BJ (cell line): ENCODE results near the gene ZER1. TPM values are rescaled to one million over a fixed set of nuclear protein-coding genes. Genes with fewer than 3 reads are reported as not detected.

Experiments
- CTCF ChIA-PET: fragments of 350-600 bp; formaldehyde crosslinking; extraction: SDS; loops from one replicate; lab custom pipeline; 2021; ENCODE audit warnings: antibody characterized with exemption, inconsistent platforms; lab: Yijun Ruan, JAX
- POLR2A ChIA-PET: fragments of 300-600 bp; sonication (Branson Sonifier 250); formaldehyde crosslinking; extraction: SDS; loops from one replicate; lab custom pipeline; 2021; ENCODE audit warnings: antibody characterized with exemption; lab: Charles Lee
- DNase-seq: peaks from one replicate; pipeline ENCODE4 v3.0.0-alpha.2; 2011; ENCODE audit warnings: low read depth
- H3K27me3 ChIP-seq: 2 replicates; pipeline ENCODE4 v1.6.0; 2011; ENCODE audit warnings: low read length; ENCODE audit not compliant: control insufficient read depth, insufficient read depth
- H3K36me3 ChIP-seq: 2 replicates; pipeline ENCODE4 v1.5.1; 2011; ENCODE audit warnings: low read length; ENCODE audit not compliant: control insufficient read depth, insufficient read depth
- H3K4me3 ChIP-seq: 2 replicates; pipeline ENCODE4 v1.5.1; 2011; ENCODE audit warnings: low read depth, mild to moderate bottlenecking, control low read depth, low read length
- CTCF ChIP-seq: IDR thresholded peaks from 2 replicates; pipeline ENCODE4 v1.5.1; 2011; ENCODE audit warnings: low read depth, mild to moderate bottlenecking, control low read depth, inconsistent platforms, low read length, moderate library complexity; ENCODE audit not compliant: insufficient read depth
- polyA plus RNA-seq: library from polyadenylated mRNA; depleted of rRNA; stranded (reverse); fragments of >200 nt; gene quantifications from 2 replicates; pipeline ENCODE4 v1.2.3, GENCODE V29; 2011

ZER1 gene
- polyA plus RNA-seq, 1 experiment: 64.5 TPM

GRCh38 chr9:128714586-128715435, 56.9 kb downstream of the ZER1 start:
- Histone ChIP-seq H3K27me3 (no peaks in the 10 kb centered on the region), H3K36me3 (peaks cover 1% of the 10 kb centered on the region; the same call in 1 of the 2 replicates), H3K4me3 (no peak overlapping the region)
- ChIA-PET CTCF (interaction anchor here (1.5 to 2.7 kb wide), 3 partner anchors 9 to 13 kb away, joined by 3 to 9 read pairs (median 5); partner anchors contain the start of genes PKN3 and ZDHHC12), POLR2A (interaction anchor here (0.5 kb wide), 1 partner anchor 65 kb away, joined by 4 read pairs; no protein-coding TSS in a partner anchor)
- TF ChIP-seq CTCF: no peak
- DNase-seq: no peak

GRCh38 chr9:128713941-128714573, 57.7 kb downstream of the ZER1 start:
- DNase-seq: no peak
- TF ChIP-seq CTCF: no peak
- Histone ChIP-seq H3K36me3 (peaks cover 1% of the 10 kb centered on the region; the same call in 1 of the 2 replicates), H3K27me3 (no peaks in the 10 kb centered on the region), H3K4me3 (no peak overlapping the region)
- CTCF ChIA-PET: interaction anchor here (1.5 to 2.7 kb wide), 2 partner anchors 10 to 12 kb away, joined by 3 to 9 read pairs; partner anchors contain the start of gene PKN3
- POLR2A ChIA-PET: interaction anchor here (0.5 kb wide), 1 partner anchor 65 kb away, joined by 4 read pairs; no protein-coding TSS in a partner anchor

GRCh38 chr9:128713411-128713780, 58.3 kb downstream of the ZER1 start:
- CTCF ChIA-PET: interaction anchor here (1.5 to 2.7 kb wide), 2 partner anchors 10 to 11 kb away, joined by 3 to 9 read pairs; partner anchors contain the start of gene PKN3
- H3K4me3 ChIP-seq: no peak overlapping the region

GRCh38 chr9:128712451-128713410, 59.0 kb downstream of the ZER1 start:
- POLR2A ChIA-PET: no interaction called here
- no peak for DNase-seq
- TF ChIP-seq CTCF: no peak
- CTCF ChIA-PET: interaction anchor here (1.1 to 2.7 kb wide), 3 partner anchors 9 to 11 kb away, joined by 3 to 9 read pairs (median 5); partner anchors contain the start of gene PKN3
- peaks cover 1% of the 10 kb centered on the region; the same call in 1 of the 2 replicates for H3K36me3 ChIP-seq
- no peak overlapping the region for H3K4me3 ChIP-seq
- H3K27me3 ChIP-seq: no peaks in the 10 kb centered on the region

More at GRCh38 chr9:128713411-128713780, 58.3 kb downstream of the ZER1 start:
- POLR2A ChIA-PET: no interaction called here
- TF ChIP-seq CTCF: no peak
- no peak for DNase-seq
- Histone ChIP-seq H3K36me3 (peaks cover 1% of the 10 kb centered on the region; the same call in 1 of the 2 replicates), H3K27me3 (no peaks in the 10 kb centered on the region)
